WTC11 (cell line): ENCODE measurements around the gene PRKD1.

Source experiments
- CREB1 ChIP-seq: sonication (generic); formaldehyde crosslinking; IDR thresholded peaks from 2 replicates; pipeline ENCODE4 v1.8.0; 2023; ENCODE audit warnings: mild to moderate bottlenecking, missing genetic modification reagents
- CREM ChIP-seq: sonication (generic); formaldehyde crosslinking; IDR thresholded peaks from 2 replicates; pipeline ENCODE4 v1.8.1; 2022; ENCODE audit warnings: mild to moderate bottlenecking, missing genetic modification reagents, moderate library complexity
- ESRRA ChIP-seq: sonication (generic); formaldehyde crosslinking; IDR thresholded peaks from 2 replicates; pipeline ENCODE4 v1.8.1; 2022; ENCODE audit warnings: mild to moderate bottlenecking, missing genetic modification reagents, borderline replicate concordance
- GRHL2 ChIP-seq: fragments of 250-450 bp; sonication (Bioruptor Pico); IDR thresholded peaks from 2 replicates; pipeline ENCODE4 v1.8.0; 2022; ENCODE audit warnings: mild to moderate bottlenecking, moderate library complexity; ENCODE audit not compliant: insufficient replicate concordance, severe bottlenecking
- TEAD4 ChIP-seq: sonication (generic); formaldehyde crosslinking; IDR thresholded peaks from 2 replicates; pipeline ENCODE4 v1.8.0; 2022; ENCODE audit warnings: mild to moderate bottlenecking, missing genetic modification reagents
- ZNF121 ChIP-seq: sonication (generic); formaldehyde crosslinking; IDR thresholded peaks from 2 replicates; pipeline ENCODE4 v1.8.0; 2023; ENCODE audit warnings: missing genetic modification reagents
- ZNF317 ChIP-seq: sonication (generic); formaldehyde crosslinking; IDR thresholded peaks from 2 replicates; pipeline ENCODE4 v1.8.1; 2023; ENCODE audit warnings: low read depth, mild to moderate bottlenecking, moderate library complexity, missing genetic modification reagents, borderline replicate concordance
- TF ChIP-seq, protein P1 (sequence below): fragments of 200-600 bp; IDR thresholded peaks from 2 replicates; pipeline ENCODE4 v1.8.0; 2022; ENCODE audit warnings: antibody characterized with exemption

DNA sequence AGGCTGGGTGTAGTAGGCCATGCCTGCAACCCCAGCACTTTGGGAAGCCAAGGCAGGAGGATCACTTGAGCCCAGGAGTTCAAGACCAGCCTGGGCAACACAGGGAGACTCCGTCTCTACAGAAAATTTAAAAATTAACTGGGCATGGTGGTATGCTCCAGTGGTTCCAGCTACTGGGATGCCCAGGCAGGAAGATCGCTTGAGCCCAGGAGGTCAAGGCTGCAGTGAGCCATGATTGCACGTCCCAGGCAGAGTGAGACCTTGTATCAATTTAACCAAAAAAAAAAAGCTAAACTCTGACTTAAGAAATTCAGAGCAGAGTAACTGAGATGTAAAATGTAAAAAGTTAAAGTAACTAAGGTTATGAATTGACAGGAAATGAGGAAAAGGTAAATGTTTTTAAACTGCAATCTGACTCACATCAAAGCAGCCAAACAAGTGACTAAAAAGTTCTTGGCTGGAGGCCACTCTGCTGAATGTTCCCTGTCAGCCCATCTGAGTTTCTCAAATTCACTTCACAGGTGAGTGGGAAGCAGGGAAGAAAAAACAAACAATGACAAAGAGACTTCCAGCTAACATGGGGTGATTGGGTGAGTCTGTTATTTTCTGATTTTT, 21.3 kb downstream of the PRKD1 start:
- TF ChIP-seq, protein P1, sequence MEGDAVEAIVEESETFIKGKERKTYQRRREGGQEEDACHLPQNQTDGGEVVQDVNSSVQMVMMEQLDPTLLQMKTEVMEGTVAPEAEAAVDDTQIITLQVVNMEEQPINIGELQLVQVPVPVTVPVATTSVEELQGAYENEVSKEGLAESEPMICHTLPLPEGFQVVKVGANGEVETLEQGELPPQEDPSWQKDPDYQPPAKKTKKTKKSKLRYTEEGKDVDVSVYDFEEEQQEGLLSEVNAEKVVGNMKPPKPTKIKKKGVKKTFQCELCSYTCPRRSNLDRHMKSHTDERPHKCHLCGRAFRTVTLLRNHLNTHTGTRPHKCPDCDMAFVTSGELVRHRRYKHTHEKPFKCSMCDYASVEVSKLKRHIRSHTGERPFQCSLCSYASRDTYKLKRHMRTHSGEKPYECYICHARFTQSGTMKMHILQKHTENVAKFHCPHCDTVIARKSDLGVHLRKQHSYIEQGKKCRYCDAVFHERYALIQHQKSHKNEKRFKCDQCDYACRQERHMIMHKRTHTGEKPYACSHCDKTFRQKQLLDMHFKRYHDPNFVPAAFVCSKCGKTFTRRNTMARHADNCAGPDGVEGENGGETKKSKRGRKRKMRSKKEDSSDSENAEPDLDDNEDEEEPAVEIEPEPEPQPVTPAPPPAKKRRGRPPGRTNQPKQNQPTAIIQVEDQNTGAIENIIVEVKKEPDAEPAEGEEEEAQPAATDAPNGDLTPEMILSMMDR = no peak
- TF ChIP-seq CREM (CRISPR knock-in tag) = no peak
- TF ChIP-seq ZNF317 = no peak
- no peak for TF ChIP-seq GRHL2 (CRISPR knock-in tag)
- no peak for TF ChIP-seq CREB1 (CRISPR knock-in tag)
- no peak for TF ChIP-seq ESRRA (CRISPR knock-in tag)
- no peak for TF ChIP-seq ZNF121 (CRISPR knock-in tag)
- TF ChIP-seq TEAD4 (CRISPR knock-in tag) = no peak
